Activated CD4-positive, CD25-positive, alpha-beta regulatory T cell (primary cell): ENCODE measurements around the gene BLM.

Source experiments
- DNase-seq, 4 experiments: peaks; one replicate each; lab custom pipeline; 2025; lab: John Stamatoyannopoulos, UW

The BLM gene

DNA sequence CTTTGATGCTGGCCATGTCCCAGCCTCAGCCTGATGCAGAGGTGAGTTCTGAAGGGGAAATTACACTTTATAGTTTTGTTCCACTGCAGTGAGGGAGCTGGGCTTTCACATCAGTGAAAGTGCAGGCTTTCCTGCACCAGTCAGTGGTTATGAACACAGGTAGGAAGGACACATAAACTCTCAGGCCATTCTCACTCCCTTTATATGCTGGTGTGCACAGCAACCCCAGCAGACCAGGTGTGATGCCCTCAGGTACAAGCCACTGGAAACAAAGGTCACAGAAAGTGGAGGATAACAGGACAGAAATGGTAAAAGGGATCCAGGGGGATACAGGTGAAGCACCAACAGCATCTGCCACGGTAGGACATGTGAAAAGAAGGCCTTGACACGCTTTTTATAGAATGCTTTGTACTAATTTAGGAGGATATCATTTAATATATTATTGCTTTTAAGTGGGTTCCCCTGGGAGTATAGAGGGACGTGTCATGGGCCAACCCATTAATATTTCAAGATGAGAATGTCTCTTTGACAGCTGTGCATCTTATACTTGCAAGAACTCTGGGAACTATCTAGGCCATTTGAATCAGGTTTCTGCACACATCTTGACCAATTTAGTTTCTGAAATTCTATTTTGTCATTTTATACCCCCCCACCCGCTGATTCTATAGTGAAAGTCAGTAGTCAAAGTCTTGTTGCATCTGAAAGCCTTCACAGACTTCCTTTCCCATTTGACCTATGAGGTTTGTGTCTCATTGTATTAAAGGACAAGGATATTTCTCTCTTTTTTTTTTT lies 25.0 kb upstream of the BLM start:
- DNase-seq = no peak

DNA sequence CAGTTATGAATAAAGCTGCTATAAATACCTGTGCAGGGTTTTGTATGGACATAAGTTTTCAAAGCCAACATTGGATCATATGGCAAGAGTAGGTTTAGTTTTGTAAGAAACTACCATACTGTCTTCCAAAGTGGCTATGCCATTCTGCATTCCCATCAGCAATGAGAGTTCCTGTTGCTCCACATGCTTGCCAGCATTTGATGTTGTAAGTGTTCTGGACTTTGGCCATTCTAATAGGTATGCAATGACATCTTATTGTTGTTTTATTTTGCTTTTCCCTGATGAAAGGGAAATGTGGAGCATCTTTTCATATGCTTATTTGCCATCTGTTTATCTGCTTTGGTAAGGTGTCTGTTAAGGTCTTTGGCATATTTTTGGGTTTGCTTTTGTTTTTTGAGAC lies 22.2 kb upstream of the BLM start:
- no peak for DNase-seq

DNA sequence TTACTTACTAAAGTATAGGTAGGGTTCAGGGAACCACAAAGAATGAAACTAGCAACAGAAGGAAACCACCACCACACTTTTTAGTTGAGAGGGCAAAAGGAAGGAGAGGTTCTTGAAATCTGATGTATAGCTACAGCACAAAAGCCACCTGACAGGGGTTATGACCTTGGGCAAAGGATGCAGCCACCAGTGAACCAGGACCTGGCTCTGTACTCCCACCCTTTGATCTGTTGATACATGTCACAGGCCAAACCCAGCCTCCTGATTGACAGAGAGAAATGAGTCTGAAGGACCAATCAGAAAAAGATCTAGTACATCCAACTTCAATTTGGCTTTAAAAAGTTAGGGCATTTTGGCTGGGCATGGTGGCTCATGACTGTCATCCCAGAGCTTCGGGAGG lies 20.0 kb upstream of the BLM start:
- DNase-seq = no peak

- DNase-seq = no peak
Measured at GRCh38 chr15:90698629-90699028, 18.5 kb upstream of the BLM start.

GRCh38 chr15:90701048-90701447 lies 16.1 kb upstream of the BLM start:
- no peak for DNase-seq

DNA sequence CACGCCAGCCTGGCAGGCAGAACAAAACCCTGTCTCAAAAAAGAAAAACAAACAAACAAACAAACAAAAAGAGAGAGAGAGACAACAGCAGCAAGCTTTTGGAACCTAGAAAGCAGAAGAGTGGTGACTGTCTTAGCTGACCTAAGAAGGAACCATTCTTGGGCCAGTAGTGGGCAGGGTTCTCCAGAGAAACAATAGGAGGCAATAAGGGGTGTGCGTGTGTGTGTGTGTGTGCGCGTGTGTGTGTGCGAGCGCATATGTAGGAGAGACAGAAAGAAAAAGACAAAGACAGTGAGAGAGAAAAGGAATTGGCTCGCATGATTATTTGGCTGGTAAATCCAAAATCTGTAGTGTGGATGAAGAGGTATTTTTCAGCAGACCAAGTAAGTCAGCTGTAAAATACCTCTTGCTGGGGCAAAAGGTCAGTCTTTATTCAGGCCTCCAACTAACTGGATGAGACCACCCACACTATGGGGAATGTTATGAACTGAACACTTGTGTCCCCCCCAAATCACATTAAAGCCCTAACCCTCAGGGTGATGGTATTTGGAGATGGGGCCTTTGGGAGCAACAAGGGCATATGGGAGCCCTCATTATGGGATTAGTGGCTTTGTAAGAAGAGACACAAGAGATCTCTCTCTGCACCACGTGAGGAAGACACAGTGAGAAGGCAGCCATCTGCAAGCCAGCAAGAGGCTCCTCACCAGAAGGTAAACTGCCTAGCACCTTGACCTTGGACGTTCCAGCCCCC lies 15.1 kb upstream of the BLM start:
- no peak for DNase-seq

GRCh38 chr15:90703455-90703854 lies 13.7 kb upstream of the BLM start:
- DNase-seq = no peak

DNA sequence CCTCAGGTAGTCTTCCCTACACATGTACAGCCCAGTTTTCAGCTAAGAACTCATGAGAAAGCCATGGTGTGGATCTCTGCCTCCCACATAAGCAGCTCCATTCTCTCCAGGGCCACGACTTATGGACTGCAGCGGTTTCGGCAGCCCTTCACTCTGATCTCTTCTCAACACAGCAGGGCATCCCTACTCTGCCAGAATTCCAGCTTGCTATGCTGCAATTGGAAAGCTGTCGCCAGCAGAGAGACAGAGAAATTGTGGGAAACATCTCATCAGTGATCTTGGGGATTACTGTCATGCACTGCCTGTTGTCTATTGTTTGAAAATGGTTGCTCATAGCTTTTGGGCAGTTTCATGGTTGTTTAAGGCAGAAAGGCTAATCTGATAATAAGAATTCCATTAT lies 11.9 kb upstream of the BLM start:
- no peak for DNase-seq

GRCh38 chr15:90706394-90707327 lies 10.5 kb upstream of the BLM start:
- DNase-seq = no peak

- DNase-seq = no peak
Measured at GRCh38 chr15:90707489-90707888, 9.7 kb upstream of the BLM start.

- DNase-seq = no peak
Measured at GRCh38 chr15:90708516-90708915, 8.6 kb upstream of the BLM start.

GRCh38 chr15:90709278-90709677 lies 7.9 kb upstream of the BLM start:
- no peak for DNase-seq

- no peak for DNase-seq
Measured at GRCh38 chr15:90710436-90711027, 6.6 kb upstream of the BLM start.

- DNase-seq = no peak
Measured at GRCh38 chr15:90711418-90711824, 5.7 kb upstream of the BLM start.

DNA sequence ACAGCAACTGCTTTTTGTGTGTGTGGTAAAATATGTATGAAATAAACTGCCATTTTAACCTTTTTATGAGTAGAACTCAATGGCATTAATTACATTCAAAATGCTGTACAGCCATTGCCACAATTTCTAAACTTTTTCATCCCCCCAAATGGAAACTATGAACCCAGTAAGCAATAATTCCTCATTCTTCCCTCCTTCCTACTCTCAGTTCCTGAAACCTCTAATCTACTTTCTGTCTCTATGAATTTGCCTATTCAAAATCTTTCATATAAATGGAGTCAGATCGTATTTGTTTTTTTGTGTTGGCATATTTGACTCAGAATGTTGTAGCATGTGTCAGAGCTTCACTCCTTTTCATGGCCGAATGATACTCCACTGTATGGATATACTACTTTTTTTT lies 5.3 kb upstream of the BLM start:
- DNase-seq = no peak

GRCh38 chr15:90713081-90713480 lies 4.1 kb upstream of the BLM start:
- DNase-seq = no peak

- DNase-seq = no peak
Measured at GRCh38 chr15:90716317-90716975, 700 bp upstream of the BLM start.

GRCh38 chr15:90718232-90718631 lies 1.1 kb downstream of the BLM start:
- DNase-seq = no peak

DNA sequence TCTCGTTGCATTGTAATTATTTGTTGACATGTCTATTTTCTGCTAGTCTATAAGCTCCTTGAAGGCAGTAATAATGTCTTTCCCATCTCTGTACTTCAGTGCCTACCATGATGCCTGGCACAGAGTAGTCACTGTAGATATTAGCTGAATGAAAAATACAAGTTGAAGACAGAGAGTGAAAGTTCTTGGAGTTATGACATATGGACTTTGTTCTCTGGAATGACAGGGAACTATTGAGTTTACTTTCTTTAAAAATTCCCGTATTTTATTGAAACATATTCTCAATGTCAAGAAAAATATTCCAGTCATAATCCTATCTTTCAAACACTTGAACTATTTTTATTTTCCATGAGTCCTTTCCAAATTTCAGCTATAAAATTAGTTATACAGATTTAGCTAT lies 3.0 kb downstream of the BLM start:
- no peak for DNase-seq

DNA sequence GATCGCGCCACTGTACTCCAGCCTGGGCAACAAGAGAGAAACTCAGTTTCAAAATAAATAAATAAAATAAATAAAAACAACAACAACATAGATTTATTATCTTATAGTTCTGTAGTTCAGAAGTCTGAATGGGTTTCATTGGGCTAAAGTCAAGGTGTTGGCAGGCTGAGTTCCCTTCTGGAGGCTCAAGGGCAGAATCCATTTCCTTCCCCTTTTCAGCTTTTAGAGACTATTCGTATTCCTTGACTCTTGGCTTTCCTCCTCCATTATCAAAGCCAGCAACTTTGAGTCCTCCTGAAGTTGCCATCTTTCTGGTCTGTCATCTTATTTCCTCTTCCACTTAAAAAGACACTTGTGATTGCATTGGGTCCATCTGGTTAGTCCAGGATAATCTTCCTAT lies 12.1 kb downstream of the BLM start:
- no peak for DNase-seq

DNA sequence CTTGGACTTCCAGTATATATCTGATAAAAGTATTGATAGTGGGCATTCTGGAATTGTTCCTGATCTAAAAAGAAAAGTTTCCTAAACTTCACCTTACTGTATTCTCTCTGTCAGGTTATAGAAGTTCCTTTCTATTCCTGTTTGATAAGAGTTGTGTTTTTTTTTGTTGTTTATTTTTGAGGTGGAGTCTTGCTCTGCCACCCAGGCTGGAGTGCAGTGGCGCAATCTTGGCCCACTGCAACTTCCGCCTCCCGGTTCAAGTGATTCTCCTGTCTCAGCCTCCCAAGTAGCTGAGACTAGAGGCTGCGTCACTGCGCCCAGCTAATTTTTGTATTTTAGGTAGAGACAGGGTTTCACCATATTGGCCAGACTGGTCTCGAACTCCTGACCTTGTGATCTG lies 13.1 kb downstream of the BLM start:
- DNase-seq = no peak

DNA sequence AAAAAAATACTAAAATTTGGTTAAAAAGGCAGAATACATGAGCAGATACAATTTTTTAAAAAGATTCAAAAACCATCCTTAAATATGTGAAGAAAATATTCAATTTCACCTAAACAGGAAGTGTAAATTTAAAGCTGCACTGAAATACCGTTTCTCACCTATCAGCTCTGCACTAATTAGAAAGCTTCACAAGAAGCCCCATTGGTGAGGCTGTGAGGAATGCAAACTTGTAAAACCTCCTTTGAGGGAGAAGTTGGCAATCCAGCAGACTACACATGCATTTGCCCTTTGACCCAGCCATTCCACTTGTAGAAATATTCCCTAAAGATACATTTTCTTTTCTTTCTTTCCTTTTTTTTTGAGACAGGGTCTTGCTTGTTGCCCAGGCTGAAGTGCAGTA lies 18.8 kb downstream of the BLM start:
- DNase-seq = no peak
